ENCODE results near the gene NRN1. TPM values are rescaled to one million over a fixed set of nuclear protein-coding genes. Genes with fewer than 3 reads are reported as not detected.

Gene NRN1
- total RNA-seq, 2 donors from 2014 or later = 1.1 TPM

DNA sequence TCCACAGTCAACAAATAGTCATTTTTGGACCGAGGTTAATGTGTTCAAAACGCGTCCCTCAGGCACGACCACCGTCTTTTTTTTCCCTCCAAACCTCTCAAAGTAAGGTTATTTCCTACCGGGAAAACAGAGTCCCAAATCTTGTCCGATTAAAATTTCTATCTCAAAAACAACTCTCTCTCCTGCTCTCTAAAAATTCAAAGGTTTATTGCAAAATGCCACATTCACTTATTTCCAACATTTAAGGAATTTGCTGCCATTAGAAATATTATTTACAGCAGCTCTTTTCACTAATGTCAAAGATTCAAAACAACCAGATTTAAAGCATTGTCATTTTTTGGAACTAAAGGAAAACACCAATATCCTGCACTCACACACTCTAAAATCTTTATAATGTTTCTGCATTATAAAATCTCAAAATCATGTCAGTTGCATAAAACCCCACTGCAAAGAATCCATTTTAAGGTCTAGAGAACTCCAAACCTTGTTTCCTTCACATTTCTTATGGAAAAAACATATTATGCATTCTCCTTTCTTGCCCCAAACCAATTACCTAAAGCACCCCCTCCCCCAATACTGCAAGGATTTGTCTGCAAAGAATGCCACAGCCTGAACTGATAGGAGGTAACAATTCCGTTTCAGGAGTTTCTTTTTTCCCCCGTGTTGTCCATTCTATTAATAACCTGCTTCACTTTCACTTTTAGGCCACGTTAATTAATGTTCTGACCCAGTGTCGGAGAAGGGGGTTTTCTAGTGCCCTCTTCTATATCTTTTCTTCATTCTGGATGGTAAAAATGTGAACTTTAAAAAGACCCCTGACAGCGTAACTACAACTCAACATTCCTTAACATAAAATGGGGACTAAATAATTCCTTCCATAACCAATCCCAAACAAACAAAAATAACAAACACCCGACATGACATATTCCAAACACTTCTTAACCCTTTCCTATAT, 1.4 kb downstream of the NRN1 start:
- no peaks in the 10 kb centered on the region for H3K36me3 ChIP-seq
- H3K27ac ChIP-seq = no peak overlapping the region
- DNase-seq (ENCODE audit: low spot score) = no peak
- intact Hi-C loops (cut with DNase I) = no loop called here
- H3K4me1 ChIP-seq (replicated peaks) = peaks cover 4% of the 10 kb centered on the region
- no peaks in the 10 kb centered on the region for H3K9me3 ChIP-seq
- TF ChIP-seq POLR2A (IDR thresholded peaks at IDR 0.05) (no peak), POLR2AphosphoS5 (IDR thresholded peaks at IDR 0.05) (no peak)
- TF ChIP-seq, protein P1, sequence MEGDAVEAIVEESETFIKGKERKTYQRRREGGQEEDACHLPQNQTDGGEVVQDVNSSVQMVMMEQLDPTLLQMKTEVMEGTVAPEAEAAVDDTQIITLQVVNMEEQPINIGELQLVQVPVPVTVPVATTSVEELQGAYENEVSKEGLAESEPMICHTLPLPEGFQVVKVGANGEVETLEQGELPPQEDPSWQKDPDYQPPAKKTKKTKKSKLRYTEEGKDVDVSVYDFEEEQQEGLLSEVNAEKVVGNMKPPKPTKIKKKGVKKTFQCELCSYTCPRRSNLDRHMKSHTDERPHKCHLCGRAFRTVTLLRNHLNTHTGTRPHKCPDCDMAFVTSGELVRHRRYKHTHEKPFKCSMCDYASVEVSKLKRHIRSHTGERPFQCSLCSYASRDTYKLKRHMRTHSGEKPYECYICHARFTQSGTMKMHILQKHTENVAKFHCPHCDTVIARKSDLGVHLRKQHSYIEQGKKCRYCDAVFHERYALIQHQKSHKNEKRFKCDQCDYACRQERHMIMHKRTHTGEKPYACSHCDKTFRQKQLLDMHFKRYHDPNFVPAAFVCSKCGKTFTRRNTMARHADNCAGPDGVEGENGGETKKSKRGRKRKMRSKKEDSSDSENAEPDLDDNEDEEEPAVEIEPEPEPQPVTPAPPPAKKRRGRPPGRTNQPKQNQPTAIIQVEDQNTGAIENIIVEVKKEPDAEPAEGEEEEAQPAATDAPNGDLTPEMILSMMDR (IDR thresholded peaks at IDR 0.05) = no peak
- peaks cover 60% of the 10 kb centered on the region for H3K27me3 ChIP-seq (replicated peaks; ENCODE audit: insufficient read depth)
- no peak overlapping the region for H3K4me3 ChIP-seq
- WGBS = 9% methylated on average over 13 of the region's 13 CpGs

DNA sequence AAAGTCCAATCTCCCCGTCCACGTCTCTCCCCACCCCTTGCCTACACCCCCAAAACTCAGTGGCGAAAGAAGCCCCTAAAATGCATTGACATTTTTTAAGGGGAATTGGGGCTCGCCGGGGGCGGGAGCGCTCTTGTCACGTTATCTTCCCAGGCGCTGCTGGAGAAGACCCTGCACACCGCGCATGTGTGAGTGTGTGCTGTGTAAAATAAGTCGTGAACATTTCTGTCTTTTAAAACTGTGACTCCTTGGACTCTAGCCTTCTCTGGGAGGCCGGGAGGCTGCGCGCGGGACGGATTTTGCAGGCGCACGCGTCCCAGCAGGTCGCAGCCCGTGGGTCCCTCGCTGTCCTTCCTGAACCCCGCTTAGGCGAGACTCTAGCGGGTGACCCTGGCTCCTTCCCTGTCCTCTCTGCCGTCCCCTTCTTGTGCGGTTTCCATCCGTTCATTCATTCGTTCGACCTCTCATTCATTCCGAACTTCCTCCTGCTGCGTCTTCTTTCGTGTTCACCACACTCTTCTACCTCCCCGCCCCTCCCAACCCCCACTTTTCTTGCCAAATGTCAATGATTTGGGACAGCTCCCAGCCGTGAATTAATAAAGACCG, 2.2 kb downstream of the NRN1 start:
- H3K4me1 ChIP-seq (replicated peaks) = peaks cover 4% of the 10 kb centered on the region
- intact Hi-C loops (cut with DNase I) = no loop called here
- TF ChIP-seq, protein P1 (IDR thresholded peaks at IDR 0.05) = no peak
- TF ChIP-seq POLR2A (IDR thresholded peaks at IDR 0.05) = no peak
- no peak for TF ChIP-seq POLR2AphosphoS5 (IDR thresholded peaks at IDR 0.05)
- no peaks in the 10 kb centered on the region for H3K36me3 ChIP-seq
- no peak for DNase-seq (ENCODE audit: low spot score)
- 9% methylated on average over 37 of the region's 37 CpGs for WGBS
- no peak overlapping the region for H3K27ac ChIP-seq
- peaks cover 68% of the 10 kb centered on the region for H3K27me3 ChIP-seq (replicated peaks; ENCODE audit: insufficient read depth)
- H3K4me3 ChIP-seq = peak overlapping the region in 1 of 2 donors; percentile 6
- no peaks in the 10 kb centered on the region for H3K9me3 ChIP-seq

DNA sequence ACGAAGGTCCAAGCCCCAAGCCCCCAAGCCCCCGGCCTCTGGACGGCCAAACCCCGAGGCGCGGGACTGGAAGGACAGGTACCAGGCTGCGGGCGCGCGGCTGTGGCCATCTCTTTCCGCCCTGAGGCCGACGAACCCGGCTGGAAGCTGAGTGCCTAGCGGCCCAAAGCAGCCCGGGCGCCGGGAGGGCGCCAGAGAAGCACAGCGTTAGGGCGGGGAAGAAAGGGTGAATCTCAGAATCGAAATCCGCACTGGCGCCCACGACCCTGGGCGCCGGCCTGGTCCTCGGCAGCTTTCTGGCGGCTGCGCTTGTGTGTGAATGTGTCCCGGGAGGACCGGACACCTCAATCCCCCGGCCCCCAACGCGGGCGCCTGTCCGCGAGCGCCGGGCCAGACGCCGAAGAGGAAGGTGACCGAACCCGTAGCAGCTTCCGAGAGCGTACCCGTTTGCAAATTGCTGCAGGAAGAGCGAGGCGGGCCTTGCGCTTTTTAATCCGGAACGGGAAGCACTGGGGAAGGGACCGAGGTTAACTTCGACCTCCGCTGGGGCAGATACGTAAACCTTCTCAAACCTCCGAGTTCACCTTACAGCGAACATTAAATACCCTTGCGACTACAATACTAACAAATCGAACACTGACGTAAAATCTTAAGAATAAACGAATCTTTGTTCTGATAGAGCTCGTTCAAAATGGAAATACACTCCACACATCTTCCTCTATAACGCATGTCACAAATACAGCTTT, 2.9 kb downstream of the NRN1 start:
- Histone ChIP-seq H3K36me3 (no peaks in the 10 kb centered on the region), H3K27me3 (replicated peaks; ENCODE audit: insufficient read depth) (peaks cover 69% of the 10 kb centered on the region), H3K4me3 (peak overlapping the region in 1 of 2 donors; percentile 6), H3K27ac (no peak overlapping the region), H3K4me1 (replicated peaks) (peaks cover 4% of the 10 kb centered on the region), H3K9me3 (no peaks in the 10 kb centered on the region)
- TF ChIP-seq POLR2A (IDR thresholded peaks at IDR 0.05) = no peak
- TF ChIP-seq POLR2AphosphoS5 (IDR thresholded peaks at IDR 0.05) = no peak
- TF ChIP-seq, protein P1 (IDR thresholded peaks at IDR 0.05) = no peak
- DNase-seq (ENCODE audit: low spot score) = no peak
- intact Hi-C loops (cut with DNase I) = no loop called here
- WGBS = 4% methylated on average over 64 of the region's 64 CpGs

DNA sequence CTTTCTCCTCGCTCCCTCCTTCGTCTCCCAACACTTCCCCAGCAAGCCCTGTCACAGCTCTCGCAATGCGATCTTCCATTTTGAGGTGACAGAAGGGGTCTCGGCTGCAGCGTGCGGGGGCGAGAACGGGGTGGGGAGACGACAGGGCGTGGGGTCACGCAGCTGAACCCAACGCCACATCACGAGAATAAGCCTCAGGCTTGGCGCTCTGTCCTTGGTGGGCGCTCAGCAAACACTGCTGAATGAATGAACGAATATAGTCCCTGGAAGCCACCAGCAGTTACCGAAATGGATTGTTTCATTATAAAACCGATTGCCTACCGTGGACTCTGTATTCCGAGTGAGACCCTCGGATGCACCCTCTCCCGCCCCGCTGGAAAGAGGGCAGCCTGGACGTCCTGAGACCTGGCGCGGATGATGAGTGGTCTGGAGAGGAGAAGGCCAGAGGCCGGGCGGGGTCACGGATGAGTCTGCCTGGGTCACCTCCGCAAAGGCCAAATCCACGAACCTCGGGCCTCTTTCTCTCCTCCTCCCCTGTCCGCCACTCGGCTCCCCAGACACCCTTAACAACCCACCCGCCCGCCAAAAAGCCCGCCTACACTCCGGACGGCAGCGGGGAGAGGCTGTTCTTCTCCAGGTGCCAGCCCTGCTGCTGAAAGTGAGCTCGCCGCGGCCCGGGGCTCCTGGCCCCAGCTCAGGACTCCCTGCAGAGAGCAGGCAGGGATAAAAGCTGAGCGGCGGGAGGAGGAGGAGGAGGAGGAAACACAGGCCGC, 3.7 kb downstream of the NRN1 start:
- WGBS = 9% methylated on average over 48 of the region's 48 CpGs
- DNase-seq (ENCODE audit: low spot score) = no peak
- Histone ChIP-seq H3K4me1 (replicated peaks) (peaks cover 4% of the 10 kb centered on the region), H3K9me3 (no peaks in the 10 kb centered on the region), H3K4me3 (peak overlapping the region in 1 of 2 donors; percentile 6), H3K27ac (no peak overlapping the region), H3K27me3 (replicated peaks; ENCODE audit: insufficient read depth) (peaks cover 68% of the 10 kb centered on the region), H3K36me3 (no peaks in the 10 kb centered on the region)
- intact Hi-C loops (cut with DNase I) = no loop called here
- TF ChIP-seq, protein P1 (IDR thresholded peaks at IDR 0.05) = no peak
- TF ChIP-seq POLR2A (IDR thresholded peaks at IDR 0.05) = no peak
- TF ChIP-seq POLR2AphosphoS5 (IDR thresholded peaks at IDR 0.05) = no peak

Measured in prostate gland (tissue), 2 donors.